HepG2 (cell line): Measurements from ENCODE around the gene SYT8. TPM values are rescaled to one million over a fixed set of nuclear protein-coding genes. Genes with fewer than 3 reads are reported as not detected.

Source experiments
- GZF1 ChIP-seq: sonication (generic); formaldehyde crosslinking; IDR thresholded peaks from 2 replicates; pipeline ENCODE4 v1.5.1; 2020; ENCODE audit warnings: mild to moderate bottlenecking, missing genetic modification reagents
- KLF11 ChIP-seq: IDR thresholded peaks from 2 replicates; pipeline ENCODE4 v1.6.1; 2016; ENCODE audit warnings: missing compliant biosample characterization
- KLF13 ChIP-seq: sonication (generic); formaldehyde crosslinking; IDR thresholded peaks from 2 replicates; pipeline ENCODE4 v1.4.0; 2020; ENCODE audit warnings: mild to moderate bottlenecking, missing genetic modification reagents
- NFYB ChIP-seq: sonication (generic); formaldehyde crosslinking; IDR thresholded peaks from 2 replicates; pipeline ENCODE4 v1.4.0; 2020; ENCODE audit warnings: missing genetic modification reagents
- PLRG1 ChIP-seq: fragments of 450-650 bp; conservative IDR thresholded peaks from 2 replicates; pipeline ENCODE4 v1.6.1; 2016
- RBAK ChIP-seq: sonication (generic); formaldehyde crosslinking; IDR thresholded peaks from 2 replicates; pipeline ENCODE4 v1.5.1; 2020; ENCODE audit warnings: mild to moderate bottlenecking, missing genetic modification reagents
- SRSF1 ChIP-seq: fragments of 200-400 bp; formaldehyde crosslinking; optimal IDR thresholded peaks from 2 replicates; pipeline ENCODE3; 2017; ENCODE audit warnings: mild to moderate bottlenecking, low read depth, low read length, moderate library complexity
- XBP1 ChIP-seq: sonication (generic); formaldehyde crosslinking; IDR thresholded peaks from 2 replicates; pipeline ENCODE4 v1.5.0; 2020; ENCODE audit warnings: missing genetic modification reagents
- ZFP37 ChIP-seq: sonication (generic); formaldehyde crosslinking; IDR thresholded peaks from 2 replicates; pipeline ENCODE4 v1.4.0; 2020; ENCODE audit warnings: missing genetic modification reagents, borderline replicate concordance
- ZNF235 ChIP-seq: sonication (generic); formaldehyde crosslinking; IDR thresholded peaks from 2 replicates; pipeline ENCODE4 v1.8.1; 2023; ENCODE audit warnings: mild to moderate bottlenecking, missing genetic modification reagents, borderline replicate concordance
- ZNF335 ChIP-seq: sonication (generic); formaldehyde crosslinking; IDR thresholded peaks from 2 replicates; pipeline ENCODE4 v1.4.0; 2020; ENCODE audit warnings: missing genetic modification reagents
- ZNF567 ChIP-seq: sonication (generic); formaldehyde crosslinking; IDR thresholded peaks from 2 replicates; pipeline ENCODE4 v1.8.1; 2023; ENCODE audit warnings: mild to moderate bottlenecking, missing genetic modification reagents, borderline replicate concordance
- ZNF572 ChIP-seq: sonication (generic); formaldehyde crosslinking; IDR thresholded peaks from 2 replicates; pipeline ENCODE4 v1.5.1; 2020; ENCODE audit warnings: mild to moderate bottlenecking, missing genetic modification reagents
- polyA plus RNA-seq, 8 experiments: library from polyadenylated mRNA; depleted of rRNA in 3 of 8; stranded (reverse) in 7 of 8; unstranded in 1 of 8; fragments of >200 nt; fragmentation: Illumina TruSeq in 4 of 8; extraction: Trizol in 4 of 8; gene quantifications; 2 replicates each; pipeline versions ENCODE4 v1.2.1 to v1.2.3, GENCODE V29; 2011 to 2016; ENCODE audit warnings: low read depth in 4 of 8, missing spikeins in 1 of 8, mixed read lengths in 1 of 8; ENCODE audit not compliant: insufficient read depth in 1 of 8
- total RNA-seq, 5 experiments: library from RNA; depleted of rRNA; stranded (reverse); fragments of >200 nt; fragmentation: Illumina TruSeq; extraction: Trizol; gene quantifications; 2 replicates each; pipeline ENCODE4 v1.2.3, GENCODE V29; 2016; ENCODE audit warnings: low read depth in 1 of 5
- TF ChIP-seq, protein P1 (sequence below): sonication (generic); formaldehyde crosslinking; IDR thresholded peaks from 2 replicates; pipeline ENCODE4 v1.4.0; 2020; ENCODE audit warnings: missing genetic modification reagents
- TF ChIP-seq, protein P2 (sequence below): sonication (generic); formaldehyde crosslinking; IDR thresholded peaks from 2 replicates; pipeline ENCODE4 v1.4.0; 2020; ENCODE audit warnings: missing genetic modification reagents
- TF ChIP-seq, protein P3 (sequence below): sonication (generic); formaldehyde crosslinking; IDR thresholded peaks from 2 replicates; pipeline ENCODE4 v1.4.0; 2020; ENCODE audit warnings: missing genetic modification reagents, borderline replicate concordance
- TF ChIP-seq, protein P4 (sequence below): sonication (generic); formaldehyde crosslinking; IDR thresholded peaks from 2 replicates; pipeline ENCODE4 v1.9.0; 2022; ENCODE audit warnings: low read depth, missing genetic modification reagents
- TF ChIP-seq, protein P5 (sequence below): sonication (generic); formaldehyde crosslinking; IDR thresholded peaks from 2 replicates; pipeline ENCODE4 v1.4.0; 2020; ENCODE audit warnings: missing genetic modification reagents

The SYT8 gene
- total and polyA plus RNA-seq, 2 of the 13 experiments (the other 11 are each of a cell fraction or from before 2014, with no cell fraction given), result 0.60 to 2.3 TPM

DNA sequence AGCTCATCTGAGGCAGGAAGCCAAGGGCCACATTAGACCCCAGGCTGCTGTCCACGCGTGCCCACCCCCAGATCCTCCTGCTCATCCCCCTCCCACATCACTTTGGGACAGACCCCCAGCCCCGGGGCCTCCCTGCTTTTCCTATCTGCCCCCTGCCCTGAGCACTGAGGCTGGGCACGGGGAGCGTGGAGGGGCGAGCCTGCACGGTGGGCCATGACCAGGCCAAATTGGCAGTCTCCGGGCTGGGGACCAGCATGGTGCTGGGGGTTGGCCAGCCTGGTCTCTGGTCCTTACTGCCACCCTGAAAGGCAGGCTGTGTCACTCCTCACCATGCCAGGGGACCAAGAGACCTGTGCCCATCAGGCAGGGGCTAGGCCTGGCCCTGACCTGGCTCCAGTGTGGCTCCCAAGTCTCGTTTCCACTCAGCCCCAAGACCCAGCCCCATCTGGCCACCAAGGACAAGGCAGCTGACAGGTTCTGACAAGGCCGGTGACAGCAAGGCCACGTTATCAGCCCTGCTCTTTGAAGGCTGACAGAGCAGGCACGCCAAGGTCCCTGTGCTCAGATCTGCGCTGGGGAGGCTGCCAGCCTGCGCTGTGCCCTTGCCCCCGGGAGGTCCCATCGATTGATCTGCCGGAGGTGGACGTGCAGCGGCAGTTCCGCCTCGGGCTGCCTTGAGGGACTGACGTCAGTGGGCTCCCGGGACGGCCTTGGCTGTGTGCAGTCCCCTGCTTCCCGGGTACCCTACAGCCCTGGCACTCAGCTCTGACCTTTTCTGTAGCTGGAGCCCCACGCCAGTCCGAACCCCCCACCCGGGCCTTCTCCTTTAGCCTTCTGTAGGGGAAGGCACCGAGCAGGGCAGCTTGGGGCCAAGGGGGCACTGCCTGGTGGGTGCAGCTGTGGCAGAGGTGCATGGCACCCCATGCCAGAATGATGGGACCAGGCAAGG lies 7.6 kb downstream of the SYT8 start (continued):
- TF ChIP-seq, protein P1, sequence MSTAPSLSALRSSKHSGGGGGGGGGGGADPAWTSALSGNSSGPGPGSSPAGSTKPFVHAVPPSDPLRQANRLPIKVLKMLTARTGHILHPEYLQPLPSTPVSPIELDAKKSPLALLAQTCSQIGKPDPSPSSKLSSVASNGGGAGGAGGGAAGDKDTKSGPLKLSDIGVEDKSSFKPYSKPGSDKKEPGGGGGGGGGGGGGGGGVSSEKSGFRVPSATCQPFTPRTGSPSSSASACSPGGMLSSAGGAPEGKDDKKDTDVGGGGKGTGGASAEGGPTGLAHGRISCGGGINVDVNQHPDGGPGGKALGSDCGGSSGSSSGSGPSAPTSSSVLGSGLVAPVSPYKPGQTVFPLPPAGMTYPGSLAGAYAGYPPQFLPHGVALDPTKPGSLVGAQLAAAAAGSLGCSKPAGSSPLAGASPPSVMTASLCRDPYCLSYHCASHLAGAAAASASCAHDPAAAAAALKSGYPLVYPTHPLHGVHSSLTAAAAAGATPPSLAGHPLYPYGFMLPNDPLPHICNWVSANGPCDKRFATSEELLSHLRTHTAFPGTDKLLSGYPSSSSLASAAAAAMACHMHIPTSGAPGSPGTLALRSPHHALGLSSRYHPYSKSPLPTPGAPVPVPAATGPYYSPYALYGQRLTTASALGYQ (CRISPR knock-in tag), result peak; percentile 73; the same call in 1 of the 2 replicates
- TF ChIP-seq KLF11 (CRISPR knock-in tag), result 0 out of 2 replicates have a peak, but pooled peaks have one; percentile 83
- no peak; the same call in 1 of the 2 replicates for TF ChIP-seq ZNF567 (CRISPR knock-in tag)
- TF ChIP-seq, protein P2, sequence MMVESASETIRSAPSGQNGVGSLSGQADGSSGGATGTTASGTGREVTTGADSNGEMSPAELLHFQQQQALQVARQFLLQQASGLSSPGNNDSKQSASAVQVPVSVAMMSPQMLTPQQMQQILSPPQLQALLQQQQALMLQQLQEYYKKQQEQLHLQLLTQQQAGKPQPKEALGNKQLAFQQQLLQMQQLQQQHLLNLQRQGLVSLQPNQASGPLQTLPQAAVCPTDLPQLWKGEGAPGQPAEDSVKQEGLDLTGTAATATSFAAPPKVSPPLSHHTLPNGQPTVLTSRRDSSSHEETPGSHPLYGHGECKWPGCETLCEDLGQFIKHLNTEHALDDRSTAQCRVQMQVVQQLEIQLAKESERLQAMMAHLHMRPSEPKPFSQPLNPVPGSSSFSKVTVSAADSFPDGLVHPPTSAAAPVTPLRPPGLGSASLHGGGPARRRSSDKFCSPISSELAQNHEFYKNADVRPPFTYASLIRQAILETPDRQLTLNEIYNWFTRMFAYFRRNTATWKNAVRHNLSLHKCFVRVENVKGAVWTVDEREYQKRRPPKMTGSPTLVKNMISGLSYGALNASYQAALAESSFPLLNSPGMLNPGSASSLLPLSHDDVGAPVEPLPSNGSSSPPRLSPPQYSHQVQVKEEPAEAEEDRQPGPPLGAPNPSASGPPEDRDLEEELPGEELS, result peak; percentile 83
- TF ChIP-seq ZFP37 (CRISPR knock-in tag), result peak; percentile 60; the same call in 1 of the 2 replicates
- peak; percentile 84; the same call in 1 of the 2 replicates for TF ChIP-seq ZNF235 (CRISPR knock-in tag)
- TF ChIP-seq, protein P3, sequence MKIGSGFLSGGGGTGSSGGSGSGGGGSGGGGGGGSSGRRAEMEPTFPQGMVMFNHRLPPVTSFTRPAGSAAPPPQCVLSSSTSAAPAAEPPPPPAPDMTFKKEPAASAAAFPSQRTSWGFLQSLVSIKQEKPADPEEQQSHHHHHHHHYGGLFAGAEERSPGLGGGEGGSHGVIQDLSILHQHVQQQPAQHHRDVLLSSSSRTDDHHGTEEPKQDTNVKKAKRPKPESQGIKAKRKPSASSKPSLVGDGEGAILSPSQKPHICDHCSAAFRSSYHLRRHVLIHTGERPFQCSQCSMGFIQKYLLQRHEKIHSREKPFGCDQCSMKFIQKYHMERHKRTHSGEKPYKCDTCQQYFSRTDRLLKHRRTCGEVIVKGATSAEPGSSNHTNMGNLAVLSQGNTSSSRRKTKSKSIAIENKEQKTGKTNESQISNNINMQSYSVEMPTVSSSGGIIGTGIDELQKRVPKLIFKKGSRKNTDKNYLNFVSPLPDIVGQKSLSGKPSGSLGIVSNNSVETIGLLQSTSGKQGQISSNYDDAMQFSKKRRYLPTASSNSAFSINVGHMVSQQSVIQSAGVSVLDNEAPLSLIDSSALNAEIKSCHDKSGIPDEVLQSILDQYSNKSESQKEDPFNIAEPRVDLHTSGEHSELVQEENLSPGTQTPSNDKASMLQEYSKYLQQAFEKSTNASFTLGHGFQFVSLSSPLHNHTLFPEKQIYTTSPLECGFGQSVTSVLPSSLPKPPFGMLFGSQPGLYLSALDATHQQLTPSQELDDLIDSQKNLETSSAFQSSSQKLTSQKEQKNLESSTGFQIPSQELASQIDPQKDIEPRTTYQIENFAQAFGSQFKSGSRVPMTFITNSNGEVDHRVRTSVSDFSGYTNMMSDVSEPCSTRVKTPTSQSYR, result peak; percentile 60; the same call in 1 of the 2 replicates
- TF ChIP-seq PLRG1, result no peak
- TF ChIP-seq XBP1 (CRISPR knock-in tag), result peak; percentile 71; the same call in 1 of the 2 replicates
- TF ChIP-seq, protein P4, sequence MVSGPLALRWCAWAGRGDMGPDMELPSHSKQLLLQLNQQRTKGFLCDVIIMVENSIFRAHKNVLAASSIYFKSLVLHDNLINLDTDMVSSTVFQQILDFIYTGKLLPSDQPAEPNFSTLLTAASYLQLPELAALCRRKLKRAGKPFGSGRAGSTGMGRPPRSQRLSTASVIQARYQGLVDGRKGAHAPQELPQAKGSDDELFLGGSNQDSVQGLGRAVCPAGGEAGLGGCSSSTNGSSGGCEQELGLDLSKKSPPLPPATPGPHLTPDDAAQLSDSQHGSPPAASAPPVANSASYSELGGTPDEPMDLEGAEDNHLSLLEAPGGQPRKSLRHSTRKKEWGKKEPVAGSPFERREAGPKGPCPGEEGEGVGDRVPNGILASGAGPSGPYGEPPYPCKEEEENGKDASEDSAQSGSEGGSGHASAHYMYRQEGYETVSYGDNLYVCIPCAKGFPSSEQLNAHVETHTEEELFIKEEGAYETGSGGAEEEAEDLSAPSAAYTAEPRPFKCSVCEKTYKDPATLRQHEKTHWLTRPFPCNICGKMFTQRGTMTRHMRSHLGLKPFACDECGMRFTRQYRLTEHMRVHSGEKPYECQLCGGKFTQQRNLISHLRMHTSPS, result peak; percentile 100
- peak; percentile 65 for TF ChIP-seq SRSF1
- TF ChIP-seq NFYB (CRISPR knock-in tag), result peak; percentile 18; the same call in 1 of the 2 replicates
- TF ChIP-seq GZF1, result peak; percentile 86
- TF ChIP-seq ZNF335 (CRISPR knock-in tag), result peak; percentile 88; the same call in 1 of the 2 replicates
- TF ChIP-seq, protein P5, sequence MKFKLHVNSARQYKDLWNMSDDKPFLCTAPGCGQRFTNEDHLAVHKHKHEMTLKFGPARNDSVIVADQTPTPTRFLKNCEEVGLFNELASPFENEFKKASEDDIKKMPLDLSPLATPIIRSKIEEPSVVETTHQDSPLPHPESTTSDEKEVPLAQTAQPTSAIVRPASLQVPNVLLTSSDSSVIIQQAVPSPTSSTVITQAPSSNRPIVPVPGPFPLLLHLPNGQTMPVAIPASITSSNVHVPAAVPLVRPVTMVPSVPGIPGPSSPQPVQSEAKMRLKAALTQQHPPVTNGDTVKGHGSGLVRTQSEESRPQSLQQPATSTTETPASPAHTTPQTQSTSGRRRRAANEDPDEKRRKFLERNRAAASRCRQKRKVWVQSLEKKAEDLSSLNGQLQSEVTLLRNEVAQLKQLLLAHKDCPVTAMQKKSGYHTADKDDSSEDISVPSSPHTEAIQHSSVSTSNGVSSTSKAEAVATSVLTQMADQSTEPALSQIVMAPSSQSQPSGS (CRISPR knock-in tag), result peak; percentile 97
- peak; percentile 19; the same call in 1 of the 2 replicates for TF ChIP-seq ZNF572
- TF ChIP-seq RBAK (CRISPR knock-in tag), result peak; percentile 45; the same call in 1 of the 2 replicates
- no peak for TF ChIP-seq KLF13 (CRISPR knock-in tag)
